Adipose tissue (tissue), 3 donors: ENCODE results near the gene TUBB6. TPM values are rescaled to one million over a fixed set of nuclear protein-coding genes. Genes with fewer than 3 reads are reported as not detected.
A peak's percentile ranks its signal among the peaks of the same experiment; 100 is the strongest.

ENCODE experiments used
- H3K27ac ChIP-seq: one replicate; pipeline ENCODE4 v1.5.1; 2013; ENCODE audit warnings: low read depth, low read length
- WGBS, 3 donors: extraction: QIAGEN DNeasy Blood & Tissue Kit; methylation state at CpG; one replicate each; pipeline ENCODE4 v1.1.7; 2013; 5-methylcytosine and 5-hydroxymethylcytosine counted together
- polyA plus RNA-seq, 3 donors: library from polyadenylated mRNA; stranded (reverse); fragments of 200-250 nt; gene quantifications; one replicate each; pipeline ENCODE4 v1.2.3, GENCODE V29; 2013
- donor health status: healthy with polysubstance abuse.
- donor health status: Bipolar disorder and iron deficiency.
- donor health status: healthy.

TUBB6 gene
- polyA plus RNA-seq, 3 donors = 64.6 to 670 (median 182) TPM

DNA sequence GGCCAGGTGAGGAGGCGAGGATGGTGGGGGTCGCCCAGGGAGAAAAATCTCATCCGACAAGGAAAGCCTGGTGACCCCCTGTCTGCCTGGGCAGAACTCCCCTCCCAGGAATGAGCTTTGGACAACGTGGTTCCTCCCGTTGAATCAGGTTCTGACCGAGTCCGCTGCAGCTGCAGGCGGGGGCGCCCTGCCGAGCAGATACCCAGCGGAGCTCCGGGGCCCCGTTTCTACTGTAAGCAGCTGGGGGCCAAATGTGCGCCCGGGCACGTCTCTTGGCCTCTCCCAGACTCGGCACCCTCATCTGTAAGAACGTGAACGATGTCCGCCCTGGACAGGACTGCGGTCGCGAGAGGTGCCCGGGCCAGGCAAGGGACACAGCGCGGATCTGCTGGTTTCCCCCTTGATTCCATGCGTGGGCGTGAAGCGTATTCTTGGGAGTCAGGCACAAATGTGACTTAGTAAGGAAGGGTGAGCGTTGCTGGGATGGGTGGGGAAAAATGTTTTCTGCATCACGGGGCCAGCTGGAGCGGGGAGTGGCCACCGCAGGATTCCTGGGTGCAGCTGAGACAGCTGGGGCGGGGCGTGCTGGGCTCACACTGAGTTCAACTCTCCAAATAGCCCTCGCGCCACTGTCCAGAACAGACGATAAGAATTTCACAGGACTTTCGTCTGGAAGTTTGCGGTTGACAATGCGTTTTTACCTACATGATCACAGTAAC lies 20.2 kb upstream of the TUBB6 start:
- 1 to 4% (median 4%) methylated on average over 41 of the region's 41 CpGs for WGBS, 3 donors
- H3K27ac ChIP-seq = no peak overlapping the region

- H3K27ac ChIP-seq = no peak overlapping the region
- 15 to 17% (median 16%) methylated on average over 10 of the region's 10 CpGs for WGBS, 3 donors
Measured at GRCh38 chr18:12288403-12288755, 19.7 kb upstream of the TUBB6 start.

- no peak overlapping the region for H3K27ac ChIP-seq
- 55 to 87% (median 80%) methylated on average over 2 of the region's 2 CpGs for WGBS, 3 donors
Measured at GRCh38 chr18:12290086-12290485, 18.0 kb upstream of the TUBB6 start.

- H3K27ac ChIP-seq = no peak overlapping the region
- WGBS, 3 donors = 82 to 90% (median 83%) methylated on average over 6 of the region's 6 CpGs
Measured at GRCh38 chr18:12291161-12291560, 16.9 kb upstream of the TUBB6 start.

DNA sequence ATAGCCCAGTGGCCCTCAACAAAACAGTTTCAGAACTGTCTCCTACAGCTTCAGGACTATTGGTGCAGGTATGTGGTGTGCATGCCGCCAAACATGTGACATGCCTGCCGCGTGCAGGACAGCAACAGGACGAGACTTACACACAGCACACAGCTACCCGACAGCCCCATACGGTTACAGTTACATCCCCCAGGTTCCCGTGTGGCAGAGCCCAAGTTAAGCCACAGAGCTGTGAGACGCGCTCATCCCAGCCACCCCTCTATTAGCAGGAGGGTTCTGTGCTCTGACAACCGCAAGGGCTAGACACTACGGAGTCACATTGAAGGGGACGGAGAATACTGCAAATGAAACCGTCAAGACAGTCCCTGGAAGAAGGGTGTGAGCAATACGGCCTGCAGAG lies 16.4 kb upstream of the TUBB6 start:
- H3K27ac ChIP-seq = no peak overlapping the region
- WGBS, 3 donors = 84 to 91% (median 87%) methylated on average over 14 of the region's 14 CpGs

DNA sequence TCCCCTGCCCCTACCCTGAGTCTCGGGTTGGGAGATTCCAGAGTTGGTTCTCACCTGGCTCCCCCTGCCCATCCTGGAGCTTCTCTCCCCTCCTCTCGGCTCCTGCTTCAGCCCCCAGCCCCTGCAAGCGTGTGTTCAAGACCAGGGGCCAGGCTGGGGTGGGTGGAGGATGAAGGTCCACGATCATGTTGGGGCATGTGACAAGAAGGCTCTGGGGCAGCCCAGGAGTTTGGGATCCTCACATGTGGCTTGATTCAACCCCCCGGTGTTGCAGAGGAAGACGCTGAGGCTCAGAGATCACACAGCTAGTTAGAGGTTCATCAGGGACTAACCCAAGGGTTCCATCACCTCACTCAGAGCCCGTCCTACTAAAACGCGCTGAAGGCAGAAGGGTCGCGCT lies 14.2 kb upstream of the TUBB6 start:
- H3K27ac ChIP-seq = no peak overlapping the region
- 78 to 83% (median 80%) methylated on average over 11 of the region's 11 CpGs for WGBS, 3 donors

DNA sequence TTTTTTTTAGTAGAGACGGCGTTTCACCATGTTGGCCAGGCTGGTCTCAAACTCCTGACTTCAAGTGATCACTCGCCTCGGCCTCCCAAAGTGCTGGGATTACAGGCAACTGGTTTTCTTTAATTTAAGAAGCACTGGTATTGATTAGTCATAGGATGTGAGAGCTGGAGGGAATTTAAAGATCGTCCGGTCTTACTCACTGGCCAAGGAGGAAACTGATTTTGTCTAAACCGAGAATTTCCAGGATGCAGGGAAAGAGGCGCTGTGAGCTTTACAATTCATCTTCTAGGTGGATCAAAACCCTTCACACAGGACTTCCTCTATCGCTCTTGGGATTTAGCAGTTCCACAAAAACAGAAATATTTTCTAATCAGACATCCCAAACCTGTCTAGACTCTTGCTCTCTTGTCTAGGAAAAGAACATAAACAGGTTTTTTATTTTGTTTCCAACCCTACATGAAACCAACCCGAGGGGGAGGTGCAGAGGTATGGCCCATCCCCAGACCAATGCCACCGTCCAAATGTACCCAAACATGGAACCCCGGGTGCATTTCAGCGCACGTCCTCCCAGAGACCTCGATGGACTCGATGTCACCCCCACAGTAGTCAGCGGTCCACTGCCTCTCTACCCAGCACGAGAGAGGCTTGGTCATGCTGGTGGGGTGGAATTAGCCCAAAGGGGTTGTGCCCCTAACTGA lies 12.5 kb upstream of the TUBB6 start:
- WGBS, 3 donors = 85 to 92% (median 91%) methylated on average over 18 of the region's 18 CpGs
- H3K27ac ChIP-seq = no peak overlapping the region

DNA sequence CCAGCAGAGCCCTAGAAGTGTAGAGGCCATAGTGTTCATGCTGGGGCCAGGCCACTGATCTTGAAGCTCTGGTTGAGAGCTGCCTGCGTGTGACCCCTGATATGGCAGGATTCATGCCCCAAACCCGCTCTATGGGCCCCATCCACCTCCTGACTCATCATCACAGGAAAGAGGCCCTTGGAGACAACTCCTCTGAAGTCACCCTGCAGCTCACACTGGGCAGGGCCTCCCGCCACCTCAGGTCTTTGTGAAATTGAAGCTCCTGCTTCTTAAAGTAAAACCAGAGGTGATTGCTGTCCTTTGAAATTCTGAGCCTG lies 12.0 kb upstream of the TUBB6 start:
- 92 to 97% (median 96%) methylated on average over 3 of the region's 3 CpGs for WGBS, 3 donors
- H3K27ac ChIP-seq = no peak overlapping the region

- 67 to 70% (median 68%) methylated on average over 1 of the region's 1 CpG for WGBS, 3 donors
- H3K27ac ChIP-seq = no peak overlapping the region
Measured at GRCh38 chr18:12296457-12296856, 11.6 kb upstream of the TUBB6 start.

- H3K27ac ChIP-seq = no peak overlapping the region
- 71 to 88% (median 87%) methylated on average over 2 of the region's 2 CpGs for WGBS, 3 donors
Measured at GRCh38 chr18:12299862-12300261, 8.2 kb upstream of the TUBB6 start.

GRCh38 chr18:12301263-12302005 lies 6.6 kb upstream of the TUBB6 start:
- H3K27ac ChIP-seq = no peak overlapping the region
- 85 to 89% (median 87%) methylated on average over 13 of the region's 13 CpGs for WGBS, 3 donors

- no peak overlapping the region for H3K27ac ChIP-seq
- WGBS, 3 donors = 85 to 89% (median 88%) methylated on average over 14 of the region's 14 CpGs
Measured at GRCh38 chr18:12302391-12303147, 5.5 kb upstream of the TUBB6 start.

GRCh38 chr18:12304351-12305210 lies 3.5 kb upstream of the TUBB6 start:
- WGBS, 3 donors = 55 to 79% (median 76%) methylated on average over 19 of the region's 19 CpGs
- no peak overlapping the region for H3K27ac ChIP-seq

- WGBS, 3 donors = 76 to 90% (median 86%) methylated on average over 12 of the region's 12 CpGs
- H3K27ac ChIP-seq = no peak overlapping the region
Measured at GRCh38 chr18:12305211-12305610, 2.8 kb upstream of the TUBB6 start.

DNA sequence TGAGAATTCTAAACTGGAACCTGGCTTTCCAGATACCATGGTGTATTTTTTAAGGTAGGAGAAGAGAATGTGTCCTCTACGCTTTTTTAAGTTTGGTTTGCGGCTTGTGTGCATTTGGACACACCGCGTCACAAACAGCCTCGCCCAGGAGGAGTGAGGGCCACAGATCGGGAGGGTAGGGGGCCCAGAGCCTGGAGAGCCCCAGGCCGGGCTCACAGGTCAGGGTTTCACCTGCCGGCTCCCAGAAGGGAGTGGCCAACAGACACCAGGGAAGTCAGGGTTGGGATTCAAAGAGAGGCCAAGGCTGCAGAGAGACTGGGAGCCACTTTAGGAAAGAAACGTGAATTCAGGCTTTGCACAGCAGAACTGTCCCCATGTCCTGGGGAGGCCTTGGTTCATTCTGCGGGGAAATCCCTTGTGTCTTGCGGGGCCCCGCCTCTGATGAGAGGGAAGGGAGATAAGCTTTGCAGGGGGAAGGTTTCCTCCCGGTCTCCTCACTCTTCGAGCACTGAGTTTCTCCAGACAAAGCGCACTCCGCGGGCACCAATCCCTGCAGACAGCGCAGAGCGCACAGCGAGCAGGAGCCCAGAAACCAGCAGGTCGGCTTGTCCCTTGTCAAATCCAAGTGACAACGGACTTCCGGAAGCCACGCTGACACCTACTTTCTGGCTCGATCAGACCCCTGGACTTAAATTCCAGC lies 2.0 kb upstream of the TUBB6 start:
- 69 to 86% (median 81%) methylated on average over 25 of the region's 25 CpGs for WGBS, 3 donors
- no peak overlapping the region for H3K27ac ChIP-seq

- 14 to 47% (median 15%) methylated on average over 39 of the region's 39 CpGs for whole genome bisulfite sequencing, 3 donors
- peak overlapping the region; percentile 73 for H3K27ac ChIP-seq
Measured at GRCh38 chr18:12306752-12307700, 1.0 kb upstream of the TUBB6 start.
